Measurements from ENCODE around the gene CA14.

GRCh38 chr1:150224983-150225382 is 32.6 kb upstream of the CA14 start:
- TF ChIP-seq ZNF70 (CRISPR knock-in tag; IDR thresholded peaks at IDR 0.05) (no peak), CSRNP3 (CRISPR knock-in tag; IDR thresholded peaks at IDR 0.05) (no peak), TCF4 (CRISPR knock-in tag; IDR thresholded peaks at IDR 0.05; ENCODE audit: borderline replicate concordance) (no peak), ZFP3 (CRISPR knock-in tag; IDR thresholded peaks at IDR 0.05) (no peak)
- TF ChIP-seq, protein P1, sequence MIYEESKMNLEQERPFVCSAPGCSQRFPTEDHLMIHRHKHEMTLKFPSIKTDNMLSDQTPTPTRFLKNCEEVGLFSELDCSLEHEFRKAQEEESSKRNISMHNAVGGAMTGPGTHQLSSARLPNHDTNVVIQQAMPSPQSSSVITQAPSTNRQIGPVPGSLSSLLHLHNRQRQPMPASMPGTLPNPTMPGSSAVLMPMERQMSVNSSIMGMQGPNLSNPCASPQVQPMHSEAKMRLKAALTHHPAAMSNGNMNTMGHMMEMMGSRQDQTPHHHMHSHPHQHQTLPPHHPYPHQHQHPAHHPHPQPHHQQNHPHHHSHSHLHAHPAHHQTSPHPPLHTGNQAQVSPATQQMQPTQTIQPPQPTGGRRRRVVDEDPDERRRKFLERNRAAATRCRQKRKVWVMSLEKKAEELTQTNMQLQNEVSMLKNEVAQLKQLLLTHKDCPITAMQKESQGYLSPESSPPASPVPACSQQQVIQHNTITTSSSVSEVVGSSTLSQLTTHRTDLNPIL (CRISPR knock-in tag; IDR thresholded peaks at IDR 0.05; ENCODE audit: low read depth): no peak
- TF ChIP-seq, protein P2, sequence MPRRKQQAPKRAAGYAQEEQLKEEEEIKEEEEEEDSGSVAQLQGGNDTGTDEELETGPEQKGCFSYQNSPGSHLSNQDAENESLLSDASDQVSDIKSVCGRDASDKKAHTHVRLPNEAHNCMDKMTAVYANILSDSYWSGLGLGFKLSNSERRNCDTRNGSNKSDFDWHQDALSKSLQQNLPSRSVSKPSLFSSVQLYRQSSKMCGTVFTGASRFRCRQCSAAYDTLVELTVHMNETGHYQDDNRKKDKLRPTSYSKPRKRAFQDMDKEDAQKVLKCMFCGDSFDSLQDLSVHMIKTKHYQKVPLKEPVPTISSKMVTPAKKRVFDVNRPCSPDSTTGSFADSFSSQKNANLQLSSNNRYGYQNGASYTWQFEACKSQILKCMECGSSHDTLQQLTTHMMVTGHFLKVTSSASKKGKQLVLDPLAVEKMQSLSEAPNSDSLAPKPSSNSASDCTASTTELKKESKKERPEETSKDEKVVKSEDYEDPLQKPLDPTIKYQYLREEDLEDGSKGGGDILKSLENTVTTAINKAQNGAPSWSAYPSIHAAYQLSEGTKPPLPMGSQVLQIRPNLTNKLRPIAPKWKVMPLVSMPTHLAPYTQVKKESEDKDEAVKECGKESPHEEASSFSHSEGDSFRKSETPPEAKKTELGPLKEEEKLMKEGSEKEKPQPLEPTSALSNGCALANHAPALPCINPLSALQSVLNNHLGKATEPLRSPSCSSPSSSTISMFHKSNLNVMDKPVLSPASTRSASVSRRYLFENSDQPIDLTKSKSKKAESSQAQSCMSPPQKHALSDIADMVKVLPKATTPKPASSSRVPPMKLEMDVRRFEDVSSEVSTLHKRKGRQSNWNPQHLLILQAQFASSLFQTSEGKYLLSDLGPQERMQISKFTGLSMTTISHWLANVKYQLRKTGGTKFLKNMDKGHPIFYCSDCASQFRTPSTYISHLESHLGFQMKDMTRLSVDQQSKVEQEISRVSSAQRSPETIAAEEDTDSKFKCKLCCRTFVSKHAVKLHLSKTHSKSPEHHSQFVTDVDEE (CRISPR knock-in tag; IDR thresholded peaks at IDR 0.05): no peak

Measured in SK-N-SH treated with all-trans-retinoic acid at 6 μM for 48 hours (cell line).